ENCODE results near the gene EGFLAM.

The EGFLAM gene

GRCh38 chr5:38453506-38453905 is 195.1 kb downstream of the EGFLAM start:
- TF ChIP-seq CTCF (IDR thresholded peaks at IDR 0.05; ENCODE audit: low read depth, low read length): no peak
- DNase-seq (ENCODE audit: extremely low read depth, low read depth): no peak

GRCh38 chr5:38453921-38454320 is 195.6 kb downstream of the EGFLAM start:
- TF ChIP-seq CTCF (IDR thresholded peaks at IDR 0.05; ENCODE audit: low read depth, low read length): no peak

GRCh38 chr5:38455796-38456330 is 197.5 kb downstream of the EGFLAM start:
- DNase-seq (ENCODE audit: extremely low read depth, low read depth): no peak
- TF ChIP-seq CTCF (IDR thresholded peaks at IDR 0.05; ENCODE audit: low read depth, low read length): no peak

More at GRCh38 chr5:38453921-38454320, 195.6 kb downstream of the EGFLAM start:
- no peak for DNase-seq (ENCODE audit: extremely low read depth, low read depth)

- no peak for TF ChIP-seq CTCF (IDR thresholded peaks at IDR 0.05; ENCODE audit: low read depth, low read length)
- DNase-seq (ENCODE audit: extremely low read depth, low read depth): no peak
Measured at GRCh38 chr5:38456657-38457399, 198.5 kb downstream of the EGFLAM start.

- no peak for DNase-seq (ENCODE audit: extremely low read depth, low read depth)
- TF ChIP-seq CTCF (IDR thresholded peaks at IDR 0.05; ENCODE audit: low read depth, low read length): no peak
Measured at GRCh38 chr5:38458174-38458573, 199.8 kb downstream of the EGFLAM start.

- no peak for TF ChIP-seq CTCF (IDR thresholded peaks at IDR 0.05; ENCODE audit: low read depth, low read length)
- no peak for DNase-seq (ENCODE audit: extremely low read depth, low read depth)
Measured at GRCh38 chr5:38462976-38463633, 204.7 kb downstream of the EGFLAM start.
